Activated T-cell treated with anti-CD3 and anti-CD28 coated beads, Interleukin-2, amount 50 U/mL, for 48 hours (primary cell): ENCODE results near the gene HSPG2.
"Not testable (repeated sequence)": the region's sequence is repeated elsewhere in the genome, so short reads cannot be mapped to it uniquely, and the experiment has no call there.

ENCODE experiments used
- DNase-seq, 2 experiments: peaks; one replicate each; pipeline ENCODE4 v3.0.0-alpha.2; 2020

The HSPG2 gene

DNA sequence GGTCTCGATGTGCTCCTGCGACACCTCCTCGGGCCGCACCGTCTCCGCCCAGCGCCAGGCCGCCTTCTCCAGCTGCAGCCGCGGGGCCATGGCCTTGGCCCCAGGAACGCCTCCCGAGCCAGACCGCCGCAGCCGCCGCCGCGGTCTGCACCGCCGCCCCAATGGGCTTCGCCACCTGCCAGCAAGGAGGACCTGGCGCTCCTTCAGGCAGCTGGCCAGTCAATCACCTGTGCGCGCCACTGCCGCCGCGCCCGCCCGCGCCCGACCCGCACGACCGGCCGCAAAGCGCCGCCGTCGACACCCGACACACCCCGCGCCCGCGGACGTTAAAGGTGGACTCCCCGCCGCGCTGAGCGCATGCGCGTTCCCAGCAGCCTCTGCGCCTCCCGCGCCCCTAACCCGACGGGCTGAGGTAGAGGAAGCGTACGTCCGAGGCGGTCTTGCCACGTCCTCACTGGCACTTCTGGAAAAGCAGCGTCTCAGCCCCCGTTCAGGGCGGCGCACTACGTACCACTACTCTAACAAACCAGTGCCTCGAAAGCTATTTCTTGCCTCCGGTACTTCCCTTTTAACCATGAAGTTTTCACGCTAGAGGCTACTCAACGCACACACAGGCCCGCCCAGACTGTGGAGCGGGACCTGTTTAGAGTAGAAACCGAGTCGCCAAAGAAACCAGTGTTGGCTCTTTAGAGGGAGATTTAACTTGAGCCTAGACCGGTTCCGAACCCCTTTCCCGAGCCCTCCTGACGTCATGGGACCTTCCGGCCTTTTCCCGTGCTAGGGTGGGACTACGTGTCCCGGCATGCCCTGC, 154.0 kb downstream of the HSPG2 start, which contains the start of gene USP48:
Gene USP48, minus strand, starts transcription at position 282 of the 811 bp plus-strand sequence. Its CDS starts 192 bp downstream, at position 90.
- peak; percentile 98 for DNase-seq

DNA sequence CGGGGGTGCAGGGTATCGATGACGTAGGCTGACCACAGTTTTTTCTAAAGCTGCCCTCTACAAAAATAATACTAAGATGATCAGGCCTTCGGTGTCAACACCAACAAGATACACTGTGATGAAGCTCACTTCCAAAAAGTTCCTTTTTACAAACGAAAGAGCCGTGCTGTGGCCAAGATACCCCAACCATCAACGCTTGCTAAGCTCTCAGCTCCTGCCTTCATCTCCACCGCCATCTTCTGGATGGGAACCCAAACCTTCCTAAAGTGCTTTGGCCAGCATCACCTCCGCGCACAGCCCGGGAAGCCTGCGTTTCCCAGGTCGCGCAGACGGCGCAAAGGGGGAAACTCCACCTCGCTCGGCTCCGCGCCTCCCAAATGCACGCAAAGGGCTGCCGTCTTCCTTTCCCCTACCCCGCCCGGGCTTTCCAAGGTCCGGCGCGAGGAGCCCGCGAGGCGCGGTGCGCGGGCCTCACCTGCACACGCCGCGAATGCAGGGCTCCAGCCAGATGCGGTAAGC, 154.7 kb downstream of the HSPG2 start:
- DNase-seq = peak; percentile 72 to 77

DNA sequence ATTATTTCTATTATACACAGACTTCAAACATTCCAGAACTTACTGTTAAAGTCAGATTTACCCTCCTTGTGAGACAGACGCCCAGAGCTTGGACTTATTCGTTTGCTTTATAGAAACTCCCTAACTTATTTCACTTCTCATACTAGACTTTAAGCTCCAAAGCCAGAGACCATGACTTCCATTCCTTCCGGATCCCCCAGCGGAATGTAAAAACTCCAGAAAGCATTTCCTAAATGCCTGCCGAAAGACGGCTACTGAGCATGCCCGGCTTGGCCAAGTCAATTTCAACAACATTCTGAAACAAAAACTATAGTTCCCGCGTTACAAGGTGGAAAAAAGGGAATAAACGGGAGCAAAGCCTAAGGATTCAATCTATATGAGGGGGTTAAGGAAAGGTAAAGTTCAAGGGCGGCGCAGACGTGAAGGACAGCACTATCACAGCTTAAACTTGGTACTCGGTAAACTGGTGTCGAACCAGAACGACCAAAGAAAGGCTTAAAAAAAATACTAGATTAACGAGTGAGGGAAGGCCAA, 155.2 kb downstream of the HSPG2 start:
- no peak for DNase-seq

DNA sequence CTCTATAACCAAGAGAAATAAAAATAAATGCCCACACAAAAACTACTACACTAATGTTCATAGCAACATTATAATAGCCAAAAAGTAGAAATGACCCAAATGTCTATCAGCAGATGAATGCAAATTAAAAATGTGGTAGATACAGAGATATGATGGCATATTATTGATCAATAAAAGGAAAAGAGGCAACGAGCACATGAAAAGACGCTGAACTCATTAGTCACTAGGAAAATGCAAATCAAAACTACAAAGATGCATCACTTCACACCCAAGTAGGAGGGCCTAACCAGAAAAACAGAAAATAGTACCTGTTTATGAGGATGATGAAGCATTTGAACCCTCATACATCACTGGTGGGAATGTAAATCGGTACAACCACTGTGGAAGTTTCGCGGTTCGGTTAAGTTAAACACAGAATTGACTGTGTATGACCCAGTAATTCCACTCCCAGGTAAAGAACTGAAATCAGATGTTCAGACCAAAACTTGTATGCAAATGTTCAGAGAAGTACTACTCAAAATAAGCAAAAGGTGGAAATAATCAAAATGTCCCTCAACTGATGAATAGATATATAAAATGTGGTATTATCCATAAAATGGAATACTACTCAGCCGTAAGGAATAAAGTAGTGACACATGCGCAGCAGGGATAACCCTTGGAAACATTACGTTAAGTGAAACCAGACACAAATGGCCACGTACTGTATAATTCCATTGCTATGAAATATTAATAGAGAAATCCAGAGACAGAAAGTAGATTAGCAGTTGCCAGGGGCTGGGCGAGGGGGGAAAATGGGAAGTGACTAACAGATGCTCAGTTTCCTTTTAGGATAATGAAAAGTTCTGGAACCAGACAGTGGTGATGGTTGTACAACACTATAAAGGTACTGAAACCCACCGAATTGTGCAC, 157.2 kb downstream of the HSPG2 start:
- peak; percentile 48 to 56 for DNase-seq

DNA sequence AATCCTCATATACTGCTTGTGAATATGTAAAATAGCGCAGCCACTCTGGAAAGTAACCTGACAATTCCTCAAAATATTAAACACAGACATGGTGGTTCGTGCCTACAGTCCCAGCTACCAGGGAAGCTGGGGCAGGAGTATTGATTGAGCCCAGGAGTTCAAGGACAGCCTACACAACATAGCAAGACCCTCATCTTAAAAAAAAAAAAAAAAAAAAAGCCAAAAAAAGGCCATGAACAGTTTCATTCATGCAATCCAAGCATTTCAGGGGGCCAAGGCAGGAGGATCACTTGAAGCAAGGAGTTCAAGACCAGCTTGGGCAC, 158.7 kb downstream of the HSPG2 start:
- no peak for DNase-seq

DNA sequence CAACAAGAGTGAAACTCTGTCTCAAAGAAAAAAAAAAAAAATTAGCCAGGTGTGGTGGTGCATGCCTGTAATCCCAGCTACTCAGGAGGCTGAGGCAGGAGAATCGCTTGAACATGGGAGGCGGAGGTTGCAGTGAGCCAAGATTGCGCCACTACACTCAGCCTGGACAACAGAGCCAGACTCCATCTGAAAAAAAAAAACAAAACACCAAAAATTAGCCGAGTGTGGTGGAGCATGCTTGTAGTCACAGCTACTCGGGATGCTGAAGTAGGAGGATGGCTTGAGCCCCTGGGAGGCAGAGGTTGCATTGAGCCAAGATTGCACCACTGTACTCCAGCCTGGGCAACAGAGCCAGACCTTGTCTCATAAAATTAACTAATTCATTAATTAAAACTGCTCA, 160.2 kb downstream of the HSPG2 start:
- DNase-seq = not testable (repeated sequence)

DNA sequence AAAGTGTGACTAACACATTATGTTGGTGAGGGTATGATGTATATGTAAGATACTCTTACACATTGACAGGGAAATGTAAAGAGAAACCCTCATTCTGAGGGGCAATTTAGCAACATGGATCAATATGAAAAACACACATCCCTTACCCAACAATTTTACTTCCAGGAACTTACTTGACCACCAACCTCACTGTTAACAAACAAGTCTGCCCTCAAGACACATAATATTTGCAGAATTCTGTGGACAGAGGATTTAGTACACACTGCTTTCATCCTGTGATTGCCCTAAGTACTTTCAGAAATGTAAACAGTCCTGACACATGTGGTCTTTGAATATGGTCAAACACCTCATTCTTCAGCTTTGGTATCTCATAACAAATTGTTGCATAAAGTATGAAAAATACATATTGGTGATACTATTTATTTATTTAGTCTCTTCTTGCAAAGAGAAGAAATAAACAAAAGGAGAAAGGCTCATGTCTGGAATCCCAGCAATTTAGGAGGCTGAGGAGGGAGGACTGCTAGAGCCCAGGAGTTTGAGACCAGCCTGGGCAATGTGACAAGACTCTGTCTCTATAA, 161.0 kb downstream of the HSPG2 start:
- no peak for DNase-seq

DNA sequence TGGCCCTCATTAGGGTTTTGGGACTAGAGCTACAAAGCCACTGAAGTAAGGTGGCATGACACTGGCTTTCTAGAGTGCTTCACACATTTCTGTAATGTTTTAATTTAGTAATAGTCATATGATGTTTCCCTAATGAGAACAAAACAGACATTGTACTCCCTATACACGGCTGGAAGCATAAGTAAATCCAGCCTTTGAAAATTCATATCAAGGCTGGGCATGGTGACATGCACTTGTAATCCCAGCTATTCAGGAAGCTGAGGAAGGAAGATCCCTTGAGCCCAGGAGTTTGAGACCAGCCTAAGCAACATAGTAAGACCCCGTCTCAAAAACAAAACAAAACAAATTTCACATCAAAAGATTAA, 161.6 kb downstream of the HSPG2 start:
- DNase-seq = no peak

DNA sequence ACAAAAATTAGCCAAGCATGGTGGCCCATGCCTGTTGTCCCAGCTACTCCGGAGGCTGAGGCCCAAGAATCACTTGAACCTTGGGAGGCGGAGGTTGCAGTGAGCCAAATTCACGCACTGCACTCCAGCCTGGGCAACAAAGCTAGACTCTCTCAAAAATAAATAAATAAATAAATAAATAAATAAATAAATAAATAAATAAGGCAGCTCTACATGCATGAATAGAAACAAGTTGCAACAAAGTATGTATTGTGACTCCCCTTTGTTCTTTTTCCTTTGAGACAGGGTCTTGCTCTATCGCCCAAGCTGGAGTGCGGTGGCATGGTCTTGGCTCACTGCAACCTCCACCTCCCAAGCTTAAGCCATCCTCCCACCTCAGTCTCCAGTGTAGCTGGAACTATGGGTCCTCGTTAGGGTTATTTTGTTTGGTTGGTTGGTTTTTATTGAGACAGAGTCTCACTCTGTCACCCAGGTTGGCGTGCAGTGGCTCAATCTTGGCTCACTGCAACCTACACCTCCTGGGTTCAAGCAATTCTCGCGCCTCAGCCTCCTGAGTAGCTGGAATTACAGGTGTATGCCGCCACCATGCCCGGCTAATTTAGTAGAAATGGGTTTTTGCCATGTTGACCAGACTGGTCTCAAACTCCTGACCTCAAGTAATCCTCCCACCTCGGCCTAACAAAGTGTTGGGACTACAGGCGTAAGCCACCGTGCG, 162.1 kb downstream of the HSPG2 start:
- DNase-seq = no peak

DNA sequence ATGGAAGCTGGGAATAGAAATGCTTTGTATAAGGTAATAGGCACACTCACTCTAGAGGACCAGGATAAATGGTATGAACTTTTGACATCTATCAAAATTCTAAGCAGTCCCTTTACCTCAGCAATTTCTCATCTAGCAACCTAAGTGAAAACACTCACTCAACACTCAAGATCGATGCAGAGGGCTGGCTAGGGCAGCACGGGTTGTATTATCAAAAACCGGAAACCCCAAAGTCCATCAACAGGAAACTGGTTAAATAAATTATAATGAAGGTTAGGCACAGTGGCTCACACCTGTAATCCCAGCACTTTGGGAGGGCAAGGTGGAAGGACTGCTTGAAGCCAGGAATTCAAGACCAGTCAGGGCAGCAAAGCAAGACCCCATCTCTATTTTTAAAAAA, 163.5 kb downstream of the HSPG2 start:
- DNase-seq = no peak
